GM12891 (cell line): ENCODE results near the gene PRADC1.

Experiments used
- POLR2A ChIP-seq: IDR thresholded peaks from 2 replicates; pipeline ENCODE4 v1.6.1; 2011; ENCODE audit warnings: low read depth, low read length, control low read depth
- POLR2AphosphoS5 ChIP-seq: IDR thresholded peaks from 2 replicates; pipeline ENCODE4 v1.6.1; 2011; ENCODE audit warnings: low read depth, low read length, control low read depth
- TAF1 ChIP-seq: IDR thresholded peaks from 2 replicates; pipeline ENCODE4 v1.6.1; 2011; ENCODE audit warnings: low read depth, low read length, control low read depth

DNA sequence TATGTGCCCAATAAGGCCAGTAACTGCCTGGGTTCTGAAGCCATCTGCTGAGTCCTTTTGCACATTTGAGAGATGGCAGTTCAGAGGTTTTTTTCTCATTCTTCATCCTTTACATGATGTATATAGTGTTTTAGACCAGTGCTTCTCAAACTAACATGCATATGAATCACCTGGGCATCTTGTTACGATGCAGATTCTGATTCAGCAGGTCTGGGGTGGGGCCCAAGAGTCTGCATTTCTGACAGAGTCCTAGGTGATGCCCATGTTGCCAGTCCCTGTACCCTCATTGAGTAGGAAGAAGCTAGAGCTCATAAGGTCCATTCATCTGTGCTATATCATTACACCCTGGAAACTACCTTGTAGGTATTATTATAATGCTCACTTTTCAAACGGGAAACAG is 15.2 kb downstream of the PRADC1 start:
- TF ChIP-seq POLR2A (no peak), POLR2AphosphoS5 (no peak), TAF1 (no peak)
